ENCODE measurements around the gene TMBIM6.
"Not testable (repeated sequence)": the region's sequence is repeated elsewhere in the genome, so short reads cannot be mapped to it uniquely, and the experiment has no call there.

TMBIM6 gene

GRCh38 chr12:49730050-49730449 lies 11.3 kb upstream of the TMBIM6 start:
- no peak for DNase-seq (ENCODE audit: low read depth)

- DNase-seq (ENCODE audit: low read depth): no peak
These were observed 10.7 kb upstream of the TMBIM6 start for GRCh38 chr12:49730568-49731101.

GRCh38 chr12:49733219-49734017 lies 7.9 kb upstream of the TMBIM6 start:
- DNase-seq (ENCODE audit: low read depth): no peak

- not testable (repeated sequence) for DNase-seq (ENCODE audit: low read depth)
These were observed 6.5 kb upstream of the TMBIM6 start for GRCh38 chr12:49734900-49735299.

GRCh38 chr12:49738721-49739120 lies 2.6 kb upstream of the TMBIM6 start:
- DNase-seq (ENCODE audit: low read depth): peak; percentile 91

- not testable (repeated sequence) for DNase-seq (ENCODE audit: low read depth)
These were observed 1.1 kb upstream of the TMBIM6 start for GRCh38 chr12:49740277-49740676.

- DNase-seq (ENCODE audit: low read depth): peak; percentile 94
These were observed 694 bp downstream of the TMBIM6 start for GRCh38 chr12:49741882-49742620.

- no peak for DNase-seq (ENCODE audit: low read depth)
These were observed 3.1 kb downstream of the TMBIM6 start for GRCh38 chr12:49744363-49744885.

- DNase-seq (ENCODE audit: low read depth): no peak
These were observed 6.9 kb downstream of the TMBIM6 start for GRCh38 chr12:49748306-49748705.

- DNase-seq (ENCODE audit: low read depth): no peak
These were observed 7.4 kb downstream of the TMBIM6 start for GRCh38 chr12:49748800-49749199.

GRCh38 chr12:49750027-49750995 lies 9.0 kb downstream of the TMBIM6 start:
- DNase-seq (ENCODE audit: low read depth): peak; percentile 81

- no peak for DNase-seq (ENCODE audit: low read depth)
These were observed 9.6 kb downstream of the TMBIM6 start for GRCh38 chr12:49750996-49751393.

GRCh38 chr12:49761677-49762467 lies 20.5 kb downstream of the TMBIM6 start:
- no peak for DNase-seq (ENCODE audit: low read depth)

GRCh38 chr12:49762468-49762847 lies 21.1 kb downstream of the TMBIM6 start:
- DNase-seq (ENCODE audit: low read depth): no peak

- peak; percentile 67 for DNase-seq (ENCODE audit: low read depth)
These were observed 21.7 kb downstream of the TMBIM6 start for GRCh38 chr12:49763006-49763591.

- no peak for DNase-seq (ENCODE audit: low read depth)
These were observed 22.8 kb downstream of the TMBIM6 start for GRCh38 chr12:49764126-49764525.

GRCh38 chr12:49766115-49766455 lies 24.7 kb downstream of the TMBIM6 start:
- no peak for DNase-seq (ENCODE audit: low read depth)

GRCh38 chr12:49767333-49767732 lies 26.0 kb downstream of the TMBIM6 start:
- DNase-seq (ENCODE audit: low read depth): no peak

- DNase-seq (ENCODE audit: low read depth): not testable (repeated sequence)
These were observed 31.7 kb downstream of the TMBIM6 start for GRCh38 chr12:49773102-49773501.

GRCh38 chr12:49776413-49776812 lies 35.1 kb downstream of the TMBIM6 start:
- peak; percentile 84 for DNase-seq (ENCODE audit: low read depth)

GRCh38 chr12:49776858-49777257 lies 35.5 kb downstream of the TMBIM6 start:
- DNase-seq (ENCODE audit: low read depth): no peak

Measured in ELR (cell line).